Osteoblast (primary cell): Measurements from ENCODE around the gene ADTRP. TPM values are rescaled to one million over a fixed set of nuclear protein-coding genes. Genes with fewer than 3 reads are reported as not detected.
A peak's percentile ranks its signal among the peaks of the same experiment; 100 is the strongest.

Source experiments
- DNase-seq: peaks from one replicate; pipeline ENCODE4 v3.0.0; 2011; ENCODE audit warnings: low spot score, mixed read lengths; ENCODE audit not compliant: insufficient read length; ENCODE audit errors: missing footprints
- H2AFZ ChIP-seq: 2 replicates; pipeline ENCODE4 v1.6.0; 2011; ENCODE audit warnings: mild to moderate bottlenecking, low read length
- H3K27ac ChIP-seq: 2 replicates; pipeline ENCODE4 v1.5.1; 2011; ENCODE audit warnings: mild to moderate bottlenecking, low read depth, low read length, moderate library complexity
- H3K27me3 ChIP-seq: 2 replicates; pipeline ENCODE4 v1.6.0; 2012; ENCODE audit warnings: mild to moderate bottlenecking, control low read depth, inconsistent platforms, low read length, moderate library complexity; ENCODE audit not compliant: insufficient read depth
- H3K36me3 ChIP-seq: 2 replicates; pipeline ENCODE4 v1.5.1; 2011; ENCODE audit warnings: mild to moderate bottlenecking, low read length, control low read depth, moderate library complexity; ENCODE audit not compliant: insufficient read depth
- H3K4me1 ChIP-seq: 2 replicates; pipeline ENCODE4 v1.5.1; 2011; ENCODE audit warnings: mild to moderate bottlenecking, low read length, control low read depth, moderate library complexity; ENCODE audit not compliant: insufficient read depth
- H3K4me2 ChIP-seq: 2 replicates; pipeline ENCODE4 v1.6.0; 2011; ENCODE audit warnings: mild to moderate bottlenecking, low read length; ENCODE audit not compliant: insufficient read depth
- H3K4me3 ChIP-seq: fragments of 200-600 bp; sonication (generic); 3 replicates; pipeline ENCODE4 v1.5.1; 2012; ENCODE audit warnings: mild to moderate bottlenecking, low read length, inconsistent platforms; ENCODE audit not compliant: insufficient read depth
- H3K79me2 ChIP-seq: 2 replicates; pipeline ENCODE4 v1.6.0; 2012; ENCODE audit warnings: mild to moderate bottlenecking, low read length, control low read depth, inconsistent platforms; ENCODE audit not compliant: insufficient read depth
- H3K9me3 ChIP-seq: 2 replicates; pipeline ENCODE4 v1.5.1; 2011; ENCODE audit warnings: low read depth, low read length, control low read depth
- H4K20me1 ChIP-seq: 2 replicates; pipeline ENCODE4 v1.6.0; 2012; ENCODE audit warnings: mild to moderate bottlenecking, low read length, control low read depth; ENCODE audit not compliant: insufficient read depth
- total RNA-seq: library from RNA; depleted of rRNA; stranded (reverse); fragments of >200 nt; gene quantifications from 2 replicates; pipeline ENCODE4 v1.2.3, GENCODE V29; 2012
- TF ChIP-seq, protein P1 (sequence below): IDR thresholded peaks from 2 replicates; pipeline ENCODE4 v1.5.1; 2011; ENCODE audit warnings: mild to moderate bottlenecking, low read depth, low read length, moderate library complexity; ENCODE audit errors: extremely low read depth

The ADTRP gene
- total RNA-seq, 1 donor, result 0.72 TPM

DNA sequence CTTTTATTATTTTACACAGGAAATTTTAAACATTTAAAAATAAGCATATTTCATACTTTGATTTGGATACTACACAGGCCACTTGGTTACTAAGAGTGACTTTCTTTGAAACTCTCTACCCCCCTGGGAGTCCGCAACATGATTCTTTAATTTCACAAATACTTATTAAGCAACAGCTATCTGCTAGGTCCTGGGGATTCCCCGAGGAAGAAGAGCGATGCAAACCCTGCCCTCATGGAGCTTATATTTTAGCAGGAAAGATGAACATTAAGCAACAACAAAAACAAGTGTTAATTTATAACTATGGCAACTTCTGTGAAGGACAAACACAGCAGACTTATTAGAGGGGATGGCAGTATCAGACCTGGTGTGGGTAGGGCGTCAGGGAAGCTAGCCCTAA lies 3.9 kb upstream of the ADTRP start:
- H3K9me3 ChIP-seq, result no peaks in the 10 kb centered on the region
- H3K27me3 ChIP-seq, result no peaks in the 10 kb centered on the region
- H3K79me2 ChIP-seq, result no peaks in the 10 kb centered on the region
- no peak overlapping the region for H3K4me2 ChIP-seq
- TF ChIP-seq, protein P1, sequence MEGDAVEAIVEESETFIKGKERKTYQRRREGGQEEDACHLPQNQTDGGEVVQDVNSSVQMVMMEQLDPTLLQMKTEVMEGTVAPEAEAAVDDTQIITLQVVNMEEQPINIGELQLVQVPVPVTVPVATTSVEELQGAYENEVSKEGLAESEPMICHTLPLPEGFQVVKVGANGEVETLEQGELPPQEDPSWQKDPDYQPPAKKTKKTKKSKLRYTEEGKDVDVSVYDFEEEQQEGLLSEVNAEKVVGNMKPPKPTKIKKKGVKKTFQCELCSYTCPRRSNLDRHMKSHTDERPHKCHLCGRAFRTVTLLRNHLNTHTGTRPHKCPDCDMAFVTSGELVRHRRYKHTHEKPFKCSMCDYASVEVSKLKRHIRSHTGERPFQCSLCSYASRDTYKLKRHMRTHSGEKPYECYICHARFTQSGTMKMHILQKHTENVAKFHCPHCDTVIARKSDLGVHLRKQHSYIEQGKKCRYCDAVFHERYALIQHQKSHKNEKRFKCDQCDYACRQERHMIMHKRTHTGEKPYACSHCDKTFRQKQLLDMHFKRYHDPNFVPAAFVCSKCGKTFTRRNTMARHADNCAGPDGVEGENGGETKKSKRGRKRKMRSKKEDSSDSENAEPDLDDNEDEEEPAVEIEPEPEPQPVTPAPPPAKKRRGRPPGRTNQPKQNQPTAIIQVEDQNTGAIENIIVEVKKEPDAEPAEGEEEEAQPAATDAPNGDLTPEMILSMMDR, result no peak
- no peaks in the 10 kb centered on the region for H3K36me3 ChIP-seq
- H3K4me3 ChIP-seq, result no peak overlapping the region
- H4K20me1 ChIP-seq, result no peaks in the 10 kb centered on the region
- H3K4me1 ChIP-seq, result no peaks in the 10 kb centered on the region
- H2AFZ ChIP-seq, result no peak overlapping the region
- H3K27ac ChIP-seq, result no peak overlapping the region
- DNase-seq, result no peak

DNA sequence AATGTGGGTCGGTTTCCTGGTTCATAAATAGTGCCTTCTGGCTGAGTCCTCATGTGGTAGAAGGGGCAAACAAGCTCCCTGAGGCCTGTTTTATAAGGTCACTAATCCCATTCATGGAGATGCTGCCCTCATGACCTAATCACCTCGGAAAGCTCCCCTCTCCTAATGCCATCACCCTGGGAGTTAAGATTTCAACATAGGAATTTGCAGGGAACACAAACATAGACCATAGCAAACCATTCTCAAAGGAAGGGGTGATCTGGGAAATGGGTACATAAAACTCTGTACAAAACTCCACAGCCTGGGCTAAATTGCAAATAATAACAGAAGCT lies 1.5 kb upstream of the ADTRP start:
- no peaks in the 10 kb centered on the region for H3K79me2 ChIP-seq
- no peaks in the 10 kb centered on the region for H3K4me1 ChIP-seq
- no peaks in the 10 kb centered on the region for H4K20me1 ChIP-seq
- no peak for DNase-seq
- H2AFZ ChIP-seq, result no peak overlapping the region
- no peaks in the 10 kb centered on the region for H3K27me3 ChIP-seq
- H3K9me3 ChIP-seq, result no peaks in the 10 kb centered on the region
- TF ChIP-seq, protein P1, result no peak
- H3K4me2 ChIP-seq, result no peak overlapping the region
- H3K36me3 ChIP-seq, result no peaks in the 10 kb centered on the region
- H3K4me3 ChIP-seq, result no peak overlapping the region
- no peak overlapping the region for H3K27ac ChIP-seq

DNA sequence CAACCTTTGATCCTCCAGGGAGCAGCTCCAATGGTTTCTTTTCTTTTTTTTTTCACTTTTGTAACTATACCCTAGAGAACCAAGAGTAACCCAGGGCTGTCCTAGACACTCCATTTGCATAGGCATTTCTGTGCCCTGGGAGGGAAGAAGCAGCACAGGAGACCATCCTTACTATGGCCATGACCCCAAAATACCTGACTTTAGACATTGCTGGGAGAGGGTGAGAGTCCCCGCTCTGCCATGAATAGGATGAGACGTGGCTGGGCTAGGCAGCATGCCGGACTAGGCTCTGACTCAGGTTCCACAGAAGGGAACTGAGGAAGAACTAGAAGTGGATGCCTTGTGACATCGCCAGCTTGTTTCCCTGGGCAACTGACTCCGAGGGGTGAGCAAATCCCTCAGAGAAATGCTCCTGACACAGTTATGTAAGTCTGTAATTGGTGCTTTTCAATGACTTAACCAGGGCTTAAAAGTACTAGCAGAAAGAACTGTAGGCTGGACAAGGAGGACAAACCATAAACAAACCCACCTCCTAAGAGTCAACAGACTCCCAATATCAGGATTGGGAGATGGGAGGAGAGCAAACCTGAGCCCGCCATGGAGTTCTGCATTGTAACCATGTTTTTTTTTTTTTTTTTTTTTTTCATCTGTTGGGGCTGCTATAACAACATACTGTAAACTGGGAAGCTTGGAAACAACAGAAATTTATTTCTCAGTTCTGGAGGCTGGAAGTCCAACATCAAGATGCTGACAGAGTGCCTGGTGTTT lies 910 bp upstream of the ADTRP start:
- Histone ChIP-seq H4K20me1 (no peaks in the 10 kb centered on the region), H3K4me1 (no peaks in the 10 kb centered on the region), H3K79me2 (no peaks in the 10 kb centered on the region), H3K4me3 (no peak overlapping the region), H3K27me3 (no peaks in the 10 kb centered on the region), H3K4me2 (no peak overlapping the region), H3K9me3 (no peaks in the 10 kb centered on the region), H2AFZ (no peak overlapping the region), H3K36me3 (no peaks in the 10 kb centered on the region), H3K27ac (no peak overlapping the region)
- TF ChIP-seq, protein P1, result no peak
- DNase-seq, result peak; percentile 65

DNA sequence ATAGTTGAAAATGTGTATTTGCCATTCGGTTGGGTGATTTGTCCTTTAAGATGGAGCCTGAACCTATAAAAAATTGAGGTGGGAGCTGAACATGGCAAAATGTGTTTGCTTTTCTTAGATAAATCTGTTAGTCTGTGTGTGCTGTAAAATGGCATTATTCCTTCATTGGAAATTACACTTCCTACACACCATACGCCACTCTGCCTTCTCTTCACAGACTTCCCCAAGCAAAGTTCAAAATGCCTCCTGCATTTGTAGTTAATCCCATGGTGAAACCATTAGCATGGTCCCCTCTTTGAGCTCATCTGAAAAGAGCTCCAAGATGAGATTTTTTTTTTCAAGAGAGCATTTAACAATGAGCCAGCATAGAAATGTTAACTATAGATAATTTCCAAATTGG lies 567 bp downstream of the ADTRP start:
- Histone ChIP-seq H3K79me2 (no peaks in the 10 kb centered on the region), H3K9me3 (no peaks in the 10 kb centered on the region), H3K27me3 (no peaks in the 10 kb centered on the region), H3K4me1 (peaks cover 2% of the 10 kb centered on the region), H3K4me2 (no peak overlapping the region), H3K4me3 (no peak overlapping the region), H2AFZ (no peak overlapping the region), H3K36me3 (no peaks in the 10 kb centered on the region), H3K27ac (no peak overlapping the region), H4K20me1 (no peaks in the 10 kb centered on the region)
- TF ChIP-seq, protein P1, result no peak
- DNase-seq, result no peak
